GM23248 (cell line): ENCODE measurements around the gene PARP15.

Experiments used
- EZH2 ChIP-seq: fragments of 200-600 bp; sonication (generic); IDR thresholded peaks from 2 replicates; pipeline ENCODE4 v1.6.1; 2018; ENCODE audit warnings: antibody characterized with exemption, mild to moderate bottlenecking; ENCODE audit not compliant: insufficient read depth, poor library complexity, severe bottlenecking
- EZH2phosphoT487 ChIP-seq: fragments of 200-600 bp; sonication (generic); IDR thresholded peaks from 2 replicates; pipeline ENCODE4 v1.6.1; 2018; ENCODE audit warnings: antibody characterized with exemption, moderate library complexity, mild to moderate bottlenecking, low read depth; ENCODE audit not compliant: insufficient read depth

- no peak for TF ChIP-seq EZH2
- TF ChIP-seq EZH2phosphoT487, result no peak
Observed at GRCh38 chr3:122548619-122549018, 28.8 kb upstream of the PARP15 start.
